A549 treated with AZD2906 at 1 μM for 4 hours (cell line): Measurements from ENCODE around the gene OR2T29. TPM values are rescaled to one million over a fixed set of nuclear protein-coding genes. Genes with fewer than 3 reads are reported as not detected.

ENCODE experiments used
- total RNA-seq: library from RNA; stranded (reverse); fragments of 200-300 nt; extraction: Qiagen RNA extraction; gene quantifications from 5 replicates; pipeline ENCODE4 v1.2.3, GENCODE V29; 2022

Gene OR2T29, protein sequence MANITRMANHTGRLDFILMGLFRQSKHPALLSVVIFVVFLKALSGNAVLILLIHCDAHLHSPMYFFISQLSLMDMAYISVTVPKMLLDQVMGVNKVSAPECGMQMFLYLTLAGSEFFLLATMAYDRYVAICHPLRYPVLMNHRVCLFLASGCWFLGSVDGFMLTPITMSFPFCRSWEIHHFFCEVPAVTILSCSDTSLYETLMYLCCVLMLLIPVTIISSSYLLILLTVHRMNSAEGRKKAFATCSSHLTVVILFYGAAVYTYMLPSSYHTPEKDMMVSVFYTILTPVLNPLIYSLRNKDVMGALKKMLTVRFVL
- not detected in 5 replicates for total RNA-seq

DNA sequence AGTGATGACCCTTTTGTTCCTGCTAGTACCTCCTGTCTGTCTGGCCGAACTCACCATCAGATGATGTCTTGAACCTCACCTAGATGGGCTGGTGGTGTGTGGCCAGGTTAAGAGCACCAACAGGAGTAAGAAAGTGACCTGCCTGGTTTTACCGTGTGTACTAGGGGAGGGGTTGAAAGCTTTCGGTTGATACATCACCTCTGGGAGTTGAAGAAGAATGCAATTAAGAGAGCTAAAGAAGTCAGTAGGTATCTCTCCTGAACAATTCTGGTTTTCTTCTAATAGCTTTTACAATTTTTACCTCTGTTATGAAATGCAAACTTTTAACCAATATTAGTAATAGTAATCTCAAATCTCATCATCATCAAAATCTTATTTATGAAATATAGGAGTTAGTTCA, at the start of gene OR2T29:
OR2T29 (minus strand) TSS at position 101 of the 400 bp plus-strand sequence. CDS start 3,281 bp downstream, outside the sequence.

DNA sequence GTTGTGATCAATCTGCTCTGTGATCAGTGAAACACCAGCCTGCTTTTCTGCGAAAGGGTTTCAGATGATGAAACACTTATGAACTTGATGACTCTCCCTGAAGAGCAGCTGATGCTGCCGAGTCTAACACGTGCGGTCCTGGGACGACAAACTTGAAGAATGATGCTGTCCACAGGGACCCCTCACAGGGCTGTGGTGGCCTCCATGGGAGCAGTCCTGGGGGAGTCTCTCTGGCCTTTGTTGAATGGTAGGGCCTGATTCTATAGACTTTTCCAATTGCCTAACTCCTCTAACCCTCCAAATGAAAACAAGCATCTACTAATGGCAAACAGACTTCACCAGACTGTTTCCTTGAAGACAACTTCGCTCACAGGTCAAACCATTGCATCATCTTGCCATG, 35.0 kb upstream of the OR2T29 start, which contains the start of gene OR2T10:
OR2T10 (minus strand) TSS at position 112 of the 400 bp plus-strand sequence. CDS start 3,932 bp downstream, outside the sequence.

GRCh38 chr1:248574657-248575056, 12.1 kb upstream of the OR2T29 start, which contains the start of gene OR2T34:
OR2T34 (minus strand) TSS chr1:248574757; CDS start chr1:248574757, 0 bp downstream.

GRCh38 chr1:248507773-248508172, 54.8 kb downstream of the OR2T29 start, which contains the start of gene OR2G6:
OR2G6 (plus strand) TSS chr1:248508073; CDS start chr1:248521647, 13,574 bp downstream.

Other genes starting within 250 kb of the OR2T29 start
- gene OR2M7, start 238.2 kb downstream of the OR2T29 start, total RNA-seq, result not detected in 5 replicates
- gene OR14C36, start 214.0 kb downstream of the OR2T29 start, total RNA-seq, result not detected in 5 replicates
- gene OR2T4, start 201.1 kb downstream of the OR2T29 start, total RNA-seq, result not detected in 5 replicates
- not detected in 5 replicates for gene OR2T6, start 187.0 kb downstream of the OR2T29 start, total RNA-seq
- gene OR2T1, start 159.7 kb downstream of the OR2T29 start, total RNA-seq, result not detected in 5 replicates
- gene OR2T2, start 117.1 kb downstream of the OR2T29 start, total RNA-seq, result not detected in 5 replicates
- not detected in 5 replicates for gene OR2T3, start 89.4 kb downstream of the OR2T29 start, total RNA-seq
- not detected in 5 replicates for gene OR2T5, start 74.2 kb downstream of the OR2T29 start, total RNA-seq
- gene OR2G6, start 54.7 kb downstream of the OR2T29 start, total RNA-seq, result not detected in 5 replicates
- not detected in 5 replicates for gene OR2T34, start 12.0 kb upstream of the OR2T29 start, total RNA-seq
- not detected in 5 replicates for gene OR2T10, start 34.9 kb upstream of the OR2T29 start, total RNA-seq
- gene OR2T11, start 72.3 kb upstream of the OR2T29 start, total RNA-seq, result not detected in 5 replicates
- gene OR2T35, start 82.5 kb upstream of the OR2T29 start, total RNA-seq, result not detected in 5 replicates
- gene OR2T27, start 92.8 kb upstream of the OR2T29 start, total RNA-seq, result not detected in 5 replicates
- not detected in 5 replicates for gene OR14I1, start 140.0 kb upstream of the OR2T29 start, total RNA-seq
- gene LYPD8, start 193.0 kb upstream of the OR2T29 start, total RNA-seq, result 0.07 to 0.22 TPM (median 0.10 TPM) in 5 replicates